ENCODE data around the gene AK8. TPM values are rescaled to one million over a fixed set of nuclear protein-coding genes. Genes with fewer than 3 reads are reported as not detected.

The AK8 gene
- total and polyA plus RNA-seq, 9 of the 15 experiments (the other 6 are each of a cell fraction or from before 2014, with no cell fraction given) = 0.06 to 0.37 TPM; not detected in 7

- BruUV-seq (replicated peaks) = no TSS peak
- H3K27me3 ChIP-seq (ENCODE audit: control insufficient read depth in 2 of 2, insufficient read depth in 2 of 2, low read length in 2 of 2) = peaks cover 63 to 72% of the 10 kb centered on the region in 2 experiments
- intact Hi-C loops (cut with micrococcal nuclease) = no loop called here
- H3K36me3 ChIP-seq (ENCODE audit: control insufficient read depth, insufficient read depth, low read length) = no peaks in the 10 kb centered on the region
- H3K79me2 ChIP-seq (ENCODE audit: control insufficient read depth, insufficient read depth, low read length) = no peaks in the 10 kb centered on the region
- H3K4me2 ChIP-seq (ENCODE audit: insufficient read depth, low read length) = no peak overlapping the region
- H2AFZ ChIP-seq (ENCODE audit: low read depth, low read length) = no peak overlapping the region
- FAIRE-seq = no peak
- H3K4me1 ChIP-seq (replicated peaks in 1 of 2; ENCODE audit: control insufficient read depth in 2 of 2, insufficient read depth in 2 of 2, low read length in 2 of 2) = no peaks in the 10 kb centered on the region; a peak in 1 of 5 replicates
- in situ Hi-C loops (cut with MboI) = no loop called here
- H3K27ac ChIP-seq (ENCODE audit: extremely low read depth, low read depth, low read length) = no peak overlapping the region
- 0% methylated on average over 2 of the region's 2 CpGs for WGBS (ENCODE audit: insufficient coverage, low coverage, missing lambda C conversion rate)
- CTCF ChIA-PET (ENCODE audit: low intra/inter-chr PET ratio) = no interaction called here
- POLR2A ChIA-PET = interaction anchor here (0.7 kb wide), 1 partner anchor 48 kb away, joined by 3 read pairs; no protein-coding TSS in a partner anchor
- no peak for ATAC-seq
- no peaks in the 10 kb centered on the region for H3K9me1 ChIP-seq (ENCODE audit: control insufficient read depth, insufficient read depth, low read length)
- DNase-seq (ENCODE audit: extremely low read depth in 1 of 4, low spot score in 3 of 4) = no peak
- no peak overlapping the region for H3K4me3 ChIP-seq
- no peak overlapping the region for H3K9ac ChIP-seq (ENCODE audit: insufficient read depth in 1 of 2, low read depth in 2 of 2, low read length in 2 of 2)
- H4K20me1 ChIP-seq (replicated peaks; ENCODE audit: control insufficient read depth, insufficient read depth, low read length) = peaks cover 6% of the 10 kb centered on the region; the same call in 1 of the 2 replicates
- no peaks in the 10 kb centered on the region for H3K9me3 ChIP-seq (replicated peaks; ENCODE audit: control insufficient read depth, insufficient read depth, low read depth, low read length)
- TF ChIP-seq ZNF780A (CRISPR knock-in tag; IDR thresholded peaks at IDR 0.05) (no peak), GATAD2B (IDR thresholded peaks at IDR 0.05; ENCODE audit: borderline replicate concordance) (no peak), ESRRB (CRISPR knock-in tag; IDR thresholded peaks at IDR 0.05; ENCODE audit: borderline replicate concordance) (no peak), SRSF1 (IDR thresholded peaks at IDR 0.05; ENCODE audit: low read depth, low read length) (no peak), ZNF146 (CRISPR knock-in tag; IDR thresholded peaks at IDR 0.05; ENCODE audit: unreplicated experiment) (no peak), CHCHD3 (CRISPR knock-in tag; IDR thresholded peaks at IDR 0.05) (no peak), TAF1 (IDR thresholded peaks at IDR 0.05; ENCODE audit: control insufficient read depth, extremely low read depth, insufficient read depth, low read length, severe bottlenecking) (no peak), ZNF717 (CRISPR knock-in tag; IDR thresholded peaks at IDR 0.05) (no peak), UBTF (IDR thresholded peaks at IDR 0.05; ENCODE audit: borderline replicate concordance in 1 of 2, low read depth in 2 of 2, low read length in 2 of 2) (no peak), BHLHE40 (IDR thresholded peaks at IDR 0.05; ENCODE audit: low read length) (no peak)
- TF ChIP-seq, protein P1, sequence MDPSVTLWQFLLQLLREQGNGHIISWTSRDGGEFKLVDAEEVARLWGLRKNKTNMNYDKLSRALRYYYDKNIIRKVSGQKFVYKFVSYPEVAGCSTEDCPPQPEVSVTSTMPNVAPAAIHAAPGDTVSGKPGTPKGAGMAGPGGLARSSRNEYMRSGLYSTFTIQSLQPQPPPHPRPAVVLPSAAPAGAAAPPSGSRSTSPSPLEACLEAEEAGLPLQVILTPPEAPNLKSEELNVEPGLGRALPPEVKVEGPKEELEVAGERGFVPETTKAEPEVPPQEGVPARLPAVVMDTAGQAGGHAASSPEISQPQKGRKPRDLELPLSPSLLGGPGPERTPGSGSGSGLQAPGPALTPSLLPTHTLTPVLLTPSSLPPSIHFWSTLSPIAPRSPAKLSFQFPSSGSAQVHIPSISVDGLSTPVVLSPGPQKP (CRISPR knock-in tag; IDR thresholded peaks at IDR 0.05) = no peak
- TF ChIP-seq, protein P2, sequence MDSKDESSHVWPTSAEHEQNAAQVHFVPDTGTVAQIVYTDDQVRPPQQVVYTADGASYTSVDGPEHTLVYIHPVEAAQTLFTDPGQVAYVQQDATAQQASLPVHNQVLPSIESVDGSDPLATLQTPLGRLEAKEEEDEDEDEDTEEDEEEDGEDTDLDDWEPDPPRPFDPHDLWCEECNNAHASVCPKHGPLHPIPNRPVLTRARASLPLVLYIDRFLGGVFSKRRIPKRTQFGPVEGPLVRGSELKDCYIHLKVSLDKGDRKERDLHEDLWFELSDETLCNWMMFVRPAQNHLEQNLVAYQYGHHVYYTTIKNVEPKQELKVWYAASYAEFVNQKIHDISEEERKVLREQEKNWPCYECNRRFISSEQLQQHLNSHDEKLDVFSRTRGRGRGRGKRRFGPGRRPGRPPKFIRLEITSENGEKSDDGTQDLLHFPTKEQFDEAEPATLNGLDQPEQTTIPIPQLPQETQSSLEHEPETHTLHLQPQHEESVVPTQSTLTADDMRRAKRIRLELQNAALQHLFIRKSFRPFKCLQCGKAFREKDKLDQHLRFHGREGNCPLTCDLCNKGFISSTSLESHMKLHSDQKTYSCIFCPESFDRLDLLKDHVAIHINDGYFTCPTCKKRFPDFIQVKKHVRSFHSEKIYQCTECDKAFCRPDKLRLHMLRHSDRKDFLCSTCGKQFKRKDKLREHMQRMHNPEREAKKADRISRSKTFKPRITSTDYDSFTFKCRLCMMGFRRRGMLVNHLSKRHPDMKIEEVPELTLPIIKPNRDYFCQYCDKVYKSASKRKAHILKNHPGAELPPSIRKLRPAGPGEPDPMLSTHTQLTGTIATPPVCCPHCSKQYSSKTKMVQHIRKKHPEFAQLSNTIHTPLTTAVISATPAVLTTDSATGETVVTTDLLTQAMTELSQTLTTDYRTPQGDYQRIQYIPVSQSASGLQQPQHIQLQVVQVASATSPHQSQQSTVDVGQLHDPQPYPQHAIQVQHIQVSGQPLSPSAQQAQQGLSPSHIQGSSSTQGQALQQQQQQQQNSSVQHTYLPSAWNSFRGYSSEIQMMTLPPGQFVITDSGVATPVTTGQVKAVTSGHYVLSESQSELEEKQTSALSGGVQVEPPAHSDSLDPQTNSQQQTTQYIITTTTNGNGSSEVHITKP (IDR thresholded peaks at IDR 0.05; ENCODE audit: partially characterized antibody) = no peak
These were observed 53.1 kb downstream of the AK8 start for GRCh38 chr9:132824951-132825350.

All from K562 (cell line).